Measurements from ENCODE around the gene ZNF418.
"Not testable (repeated sequence)": the region's sequence is repeated elsewhere in the genome, so short reads cannot be mapped to it uniquely, and the experiment has no call there.

The ZNF418 gene

GRCh38 chr19:57888560-57889231 is 46.5 kb downstream of the ZNF418 start, which contains the start of gene ZNF814:
ZNF814 (minus strand) TSS chr19:57889037; CDS start chr19:57888802, 235 bp downstream.
- DNase-seq = peak; percentile 89

DNA sequence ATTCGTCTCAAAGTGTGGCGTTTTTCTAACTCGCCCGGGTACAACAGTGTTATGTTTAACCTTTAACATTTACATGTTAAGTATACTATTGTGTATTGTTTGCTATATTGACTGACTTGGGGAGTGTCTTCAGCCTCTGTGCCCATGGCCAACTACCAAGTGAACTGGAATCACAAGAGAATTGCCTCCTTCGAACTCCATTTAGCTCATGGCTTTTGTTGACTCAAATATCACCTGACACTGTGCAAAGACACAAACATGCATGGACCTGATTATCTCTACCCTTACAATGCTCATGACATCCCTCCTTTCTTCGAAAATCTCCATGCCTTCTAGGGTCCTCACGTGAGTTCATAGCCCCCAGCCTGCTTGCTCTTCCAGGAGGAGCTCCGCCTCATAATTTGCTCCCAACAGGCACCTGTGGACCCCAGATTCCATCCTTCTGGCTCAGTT is 47.1 kb downstream of the ZNF418 start:
- no peak for DNase-seq

DNA sequence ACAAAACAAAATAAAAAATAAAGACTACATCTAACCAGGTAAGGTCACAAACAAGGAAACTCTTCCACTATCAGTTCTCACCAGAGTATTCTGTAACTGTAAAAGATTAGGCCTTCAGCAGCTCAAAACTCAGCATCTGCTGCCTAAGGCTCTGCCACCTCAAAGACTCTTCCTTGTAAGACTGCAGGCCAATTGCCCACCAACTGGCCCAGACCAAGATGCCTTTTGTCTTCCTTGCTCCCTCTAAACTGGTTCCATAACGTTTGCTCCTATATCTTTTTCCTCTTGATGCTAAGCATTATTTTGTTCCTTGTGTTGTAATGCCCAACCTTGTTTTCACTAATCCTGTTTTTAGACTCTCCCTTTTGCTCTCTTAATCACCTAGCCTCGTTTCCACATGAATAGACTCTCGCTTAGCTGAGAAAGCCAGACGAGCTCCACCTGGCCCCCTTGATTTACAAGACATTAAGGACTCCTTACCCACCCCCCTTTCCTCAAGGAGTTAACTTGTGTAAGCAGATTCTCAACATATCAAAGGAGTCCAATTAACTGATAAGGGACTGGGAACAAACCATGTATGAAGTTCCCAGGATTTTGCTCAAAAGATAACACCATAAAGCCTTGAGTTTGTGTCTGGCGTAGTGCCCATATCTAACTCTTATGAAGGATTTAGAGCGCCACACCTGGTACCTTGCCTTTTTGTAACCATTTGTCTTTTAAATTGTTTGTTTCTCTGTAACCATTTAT is 47.8 kb downstream of the ZNF418 start:
- DNase-seq = no peak

GRCh38 chr19:57886046-57886445 is 49.2 kb downstream of the ZNF418 start:
- no peak for DNase-seq

DNA sequence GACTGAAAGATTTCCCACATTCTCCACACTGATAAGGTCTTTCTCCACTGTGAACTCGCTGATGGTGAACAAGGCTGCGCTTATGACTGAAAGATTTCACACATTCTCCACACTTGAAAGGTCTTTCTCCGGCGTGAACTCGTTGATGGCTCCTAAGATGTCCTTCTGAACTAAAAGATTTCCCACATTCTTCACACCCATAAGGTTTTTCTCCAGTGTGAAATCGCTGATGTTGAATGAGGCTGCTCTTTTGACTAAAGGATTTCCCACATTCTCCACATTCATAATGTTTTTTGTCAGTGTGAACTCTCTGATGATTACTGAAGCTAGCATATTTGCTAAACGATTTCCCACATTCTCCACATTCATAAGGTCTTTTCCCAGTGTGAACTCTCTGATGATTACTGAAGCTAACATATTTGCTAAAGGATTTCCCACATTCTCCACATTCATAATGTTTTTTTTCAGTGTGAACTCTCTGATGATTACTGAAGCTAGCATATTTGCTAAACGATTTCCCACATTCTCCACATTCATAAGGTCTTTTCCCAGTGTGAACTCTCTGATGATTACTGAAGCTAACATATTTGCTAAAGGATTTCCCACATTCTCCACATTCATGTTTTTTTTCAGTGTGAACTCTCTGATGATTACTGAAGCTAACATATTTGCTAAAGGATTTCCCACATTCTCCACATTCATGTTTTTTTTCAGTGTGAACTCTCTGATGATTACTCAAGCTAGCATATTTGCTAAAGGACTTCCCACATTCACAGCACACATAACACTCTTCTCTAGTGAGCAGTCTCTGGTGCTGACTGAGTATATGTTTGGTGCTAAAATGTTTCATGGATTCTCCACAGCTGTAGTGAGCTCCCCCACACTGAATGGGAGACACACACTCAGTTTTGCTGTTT is 61.1 kb downstream of the ZNF418 start:
- not testable (repeated sequence) for DNase-seq

- DNase-seq = no peak
Measured at GRCh38 chr19:57872450-57872849, 62.8 kb downstream of the ZNF418 start.

All from activated CD8-positive, alpha-beta memory T cell treated with anti-CD3 and anti-CD28 coated beads, Interleukin-2, amount 50 U/mL, for 48 hours (primary cell).